GM10248 (cell line): ENCODE measurements around the gene PCDH19.

Source experiments
- CTCF ChIA-PET: fragments of 300-600 bp; sonication (Branson Sonifier 250); formaldehyde crosslinking; extraction: SDS; loops from one replicate; lab custom pipeline; 2021; ENCODE audit warnings: antibody characterized with exemption; lab: Yijun Ruan, JAX
- POLR2A ChIA-PET: fragments of 350-650 bp; sonication (Branson Sonifier 250); formaldehyde crosslinking; extraction: SDS; loops from one replicate; lab custom pipeline; 2020; ENCODE audit warnings: antibody characterized with exemption; lab: Yijun Ruan, JAX
- DNase-seq: peaks from one replicate; pipeline ENCODE4 v3.0.0; 2012; ENCODE audit errors: extremely low spot score
- TF ChIP-seq, protein P1 (sequence below): IDR thresholded peaks from 2 replicates; pipeline ENCODE4 v1.5.1; 2012; ENCODE audit warnings: mild to moderate bottlenecking, low read depth; ENCODE audit errors: extremely low read depth, missing control alignments, control extremely low read depth

PCDH19 gene

DNA sequence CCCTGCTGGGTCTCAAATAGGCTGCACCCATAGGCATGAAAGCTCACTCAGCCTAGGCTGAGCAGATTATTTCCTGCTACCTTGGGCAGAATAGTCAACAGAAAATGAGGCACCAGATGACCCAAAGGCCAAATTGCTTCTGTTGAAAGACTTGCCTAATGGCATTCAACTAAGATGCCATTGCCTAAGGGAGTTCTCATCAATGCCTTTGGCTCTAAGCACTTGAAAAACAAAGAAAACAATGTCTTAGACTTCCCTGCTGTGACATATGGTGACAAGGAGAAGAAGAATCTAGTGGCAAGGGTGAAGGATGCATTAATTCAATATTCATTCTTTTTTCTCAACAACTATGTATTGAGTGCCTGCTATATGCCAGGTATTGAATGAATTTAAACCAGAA is 25.7 kb upstream of the PCDH19 start:
- ChIA-PET POLR2A (no interaction called here), CTCF (interaction anchor here (0.9 kb wide), 1 partner anchor 15 kb away, joined by 3 read pairs; no protein-coding TSS in a partner anchor)
- DNase-seq = no peak
- TF ChIP-seq, protein P1, sequence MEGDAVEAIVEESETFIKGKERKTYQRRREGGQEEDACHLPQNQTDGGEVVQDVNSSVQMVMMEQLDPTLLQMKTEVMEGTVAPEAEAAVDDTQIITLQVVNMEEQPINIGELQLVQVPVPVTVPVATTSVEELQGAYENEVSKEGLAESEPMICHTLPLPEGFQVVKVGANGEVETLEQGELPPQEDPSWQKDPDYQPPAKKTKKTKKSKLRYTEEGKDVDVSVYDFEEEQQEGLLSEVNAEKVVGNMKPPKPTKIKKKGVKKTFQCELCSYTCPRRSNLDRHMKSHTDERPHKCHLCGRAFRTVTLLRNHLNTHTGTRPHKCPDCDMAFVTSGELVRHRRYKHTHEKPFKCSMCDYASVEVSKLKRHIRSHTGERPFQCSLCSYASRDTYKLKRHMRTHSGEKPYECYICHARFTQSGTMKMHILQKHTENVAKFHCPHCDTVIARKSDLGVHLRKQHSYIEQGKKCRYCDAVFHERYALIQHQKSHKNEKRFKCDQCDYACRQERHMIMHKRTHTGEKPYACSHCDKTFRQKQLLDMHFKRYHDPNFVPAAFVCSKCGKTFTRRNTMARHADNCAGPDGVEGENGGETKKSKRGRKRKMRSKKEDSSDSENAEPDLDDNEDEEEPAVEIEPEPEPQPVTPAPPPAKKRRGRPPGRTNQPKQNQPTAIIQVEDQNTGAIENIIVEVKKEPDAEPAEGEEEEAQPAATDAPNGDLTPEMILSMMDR = no peak

DNA sequence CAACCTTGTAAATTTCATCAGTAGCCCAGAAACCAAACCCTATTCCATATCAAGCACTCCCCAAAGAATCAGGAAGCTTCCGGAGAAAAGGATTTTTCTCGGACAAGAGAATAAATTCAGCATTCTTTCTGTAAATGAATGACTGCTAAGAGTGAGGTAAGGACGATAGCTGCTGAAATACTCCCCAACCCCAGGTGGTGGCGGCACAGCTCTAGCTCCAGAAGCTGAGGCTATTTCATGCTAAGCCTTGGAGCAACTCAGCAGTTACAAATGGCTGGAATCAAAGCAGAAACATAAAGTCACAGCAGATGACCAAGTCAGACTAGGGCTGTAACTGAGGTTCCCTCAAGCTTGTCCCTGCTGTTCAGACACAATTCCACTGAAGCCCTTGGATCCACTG is 13.9 kb upstream of the PCDH19 start:
- DNase-seq = no peak
- ChIA-PET POLR2A (no interaction called here), CTCF (interaction anchor here (0.7 to 1.2 kb wide), 2 partner anchors 11 to 24 kb away, joined by 3 to 4 read pairs; no protein-coding TSS in a partner anchor)
- TF ChIP-seq, protein P1 = no peak

DNA sequence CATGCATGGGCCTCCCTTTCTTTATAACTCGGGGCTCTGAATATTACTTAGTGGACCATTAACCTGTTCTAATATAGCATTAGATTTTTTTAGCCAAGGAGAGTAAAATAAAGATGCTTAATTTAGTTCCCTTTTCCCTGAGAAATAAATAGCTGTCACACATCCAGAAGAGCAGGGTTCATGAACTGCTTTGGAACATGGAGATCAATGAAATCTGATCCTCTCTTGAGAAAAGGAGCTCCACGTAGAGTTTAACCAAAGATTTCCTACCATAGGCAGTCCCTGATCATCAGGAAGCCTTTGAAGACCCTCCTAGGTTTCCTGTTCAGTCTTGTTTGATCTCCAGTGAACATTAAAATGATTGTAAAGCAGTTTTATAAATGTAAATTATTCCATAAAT is 8.5 kb upstream of the PCDH19 start:
- DNase-seq = no peak
- CTCF ChIA-PET = no interaction called here
- POLR2A ChIA-PET = no interaction called here
- TF ChIP-seq, protein P1 = no peak

DNA sequence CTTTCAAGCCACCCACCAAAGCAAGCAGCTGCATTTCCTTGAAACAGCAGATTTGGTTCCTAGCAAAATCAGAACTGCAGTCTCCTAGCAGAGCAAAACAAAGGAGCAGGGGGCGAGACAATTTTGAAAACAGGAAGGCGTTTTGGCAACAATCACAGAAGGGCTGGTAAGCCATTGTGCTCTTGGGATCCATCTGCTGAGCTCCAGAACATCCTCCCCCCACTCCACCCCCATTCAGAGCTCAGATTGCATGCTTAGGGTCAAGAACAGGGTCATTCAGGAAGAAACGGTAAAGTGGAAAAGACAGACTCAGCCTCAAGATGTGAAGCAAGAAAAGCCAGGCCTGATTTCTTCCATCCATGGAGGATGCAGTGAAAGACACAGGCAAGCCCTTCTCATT is 7.6 kb upstream of the PCDH19 start:
- TF ChIP-seq, protein P1 = no peak
- no peak for DNase-seq
- ChIA-PET POLR2A (no interaction called here), CTCF (no interaction called here)

DNA sequence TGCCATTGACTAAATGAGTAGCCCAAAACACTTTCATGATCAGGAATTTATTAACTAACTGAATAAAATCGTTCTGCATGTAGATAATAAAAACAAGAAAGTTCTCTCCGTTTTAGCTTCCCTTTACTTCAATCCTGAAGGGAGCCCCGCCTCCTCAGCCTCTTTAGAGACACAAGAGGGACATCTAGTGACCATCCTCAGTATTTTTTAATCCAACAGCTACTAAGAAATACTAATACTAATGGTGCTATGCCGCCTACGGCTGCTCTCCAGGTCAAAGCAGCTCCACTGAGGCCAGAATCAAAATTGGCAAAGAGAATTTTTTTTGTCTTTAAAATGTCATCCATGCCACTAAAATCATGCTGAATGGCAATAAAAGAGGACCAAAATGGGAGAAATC is 3.2 kb upstream of the PCDH19 start:
- TF ChIP-seq, protein P1 = peak; percentile 36
- ChIA-PET POLR2A (no interaction called here), CTCF (interaction anchor here (0.9 to 1.5 kb wide), 6 partner anchors 10 to 45 kb away, joined by 3 to 5 read pairs (median 4); no protein-coding TSS in a partner anchor)
- peak; percentile 39 for DNase-seq

DNA sequence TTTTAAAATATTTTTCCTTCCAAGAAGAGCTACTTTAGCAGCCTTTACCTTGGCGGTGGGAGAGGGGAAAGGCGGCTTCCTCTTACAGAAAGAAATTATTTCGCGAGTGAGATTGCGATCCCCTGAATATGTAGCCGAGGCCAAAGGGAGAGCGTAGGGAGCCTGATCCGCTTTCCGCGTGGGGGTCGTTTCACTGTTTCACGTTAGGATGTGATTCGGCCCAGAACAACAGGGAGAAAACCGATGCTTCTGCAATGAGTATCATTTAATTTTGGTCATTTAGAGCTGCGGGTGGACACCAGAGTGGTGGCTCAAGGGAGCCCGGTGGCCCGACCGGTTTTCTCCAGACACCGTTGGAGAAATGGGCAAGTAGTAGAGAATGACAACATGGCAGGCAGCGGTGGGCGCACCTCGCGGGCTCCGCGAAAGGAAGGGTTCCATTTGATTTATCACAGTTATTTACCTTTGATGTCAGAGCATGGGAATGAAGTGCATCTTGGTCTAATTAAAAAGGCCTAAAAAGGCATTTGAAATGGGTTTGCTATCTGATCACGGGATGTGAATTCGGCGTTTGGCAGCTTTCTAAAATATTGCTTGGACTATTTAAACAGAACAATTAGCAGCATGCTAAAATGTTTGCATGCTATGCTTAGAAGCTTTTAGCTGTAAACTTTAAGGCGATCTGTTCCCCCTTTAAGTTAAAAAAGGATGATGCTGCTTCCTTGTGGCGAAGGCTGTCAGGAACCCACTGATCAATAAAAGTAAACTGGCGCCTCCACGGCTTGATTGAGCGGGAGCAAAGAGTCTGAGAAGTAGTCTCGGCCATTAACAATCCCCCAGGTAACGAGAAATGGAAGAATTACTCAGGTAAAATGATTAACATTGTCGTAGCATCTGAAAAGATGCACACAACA is 2.0 kb upstream of the PCDH19 start:
- CTCF ChIA-PET = interaction anchor here (1.0 to 1.5 kb wide), 3 partner anchors 11 to 44 kb away, joined by 3 to 5 read pairs (median 4); no protein-coding TSS in a partner anchor
- peak; percentile 2 for DNase-seq

More for the DNA sequence above, 2.0 kb upstream of the PCDH19 start:
- POLR2A ChIA-PET = no interaction called here
- TF ChIP-seq, protein P1 = no peak
